Caki2 (cell line): ENCODE data around the gene PAIP2. TPM values are rescaled to one million over a fixed set of nuclear protein-coding genes. Genes with fewer than 3 reads are reported as not detected.
A peak's percentile ranks its signal among the peaks of the same experiment; 100 is the strongest.

ENCODE experiments used
- DNase-seq: peaks from one replicate; pipeline ENCODE4 v3.0.0-alpha.2; 2015; ENCODE audit warnings: low read depth
- in situ Hi-C: cut with HindIII; loops from 2 replicates; pipeline ENCODE4 v1.10.0; 2016; ENCODE audit warnings: low sequenced_read_pairs, low pct_unique_long_range_greater_than_20kb, mixed read lengths
- total RNA-seq: library from RNA; depleted of rRNA; stranded (reverse); fragments of >200 nt; shearing (Covaris generic); gene quantifications from 2 replicates; pipeline ENCODE4 v1.2.3, GENCODE V29; 2014; ENCODE audit warnings: low replicate concordance; rRNA removed

Gene PAIP2
- total RNA-seq, 1 experiment from 2014 or later, result 41.9 TPM

DNA sequence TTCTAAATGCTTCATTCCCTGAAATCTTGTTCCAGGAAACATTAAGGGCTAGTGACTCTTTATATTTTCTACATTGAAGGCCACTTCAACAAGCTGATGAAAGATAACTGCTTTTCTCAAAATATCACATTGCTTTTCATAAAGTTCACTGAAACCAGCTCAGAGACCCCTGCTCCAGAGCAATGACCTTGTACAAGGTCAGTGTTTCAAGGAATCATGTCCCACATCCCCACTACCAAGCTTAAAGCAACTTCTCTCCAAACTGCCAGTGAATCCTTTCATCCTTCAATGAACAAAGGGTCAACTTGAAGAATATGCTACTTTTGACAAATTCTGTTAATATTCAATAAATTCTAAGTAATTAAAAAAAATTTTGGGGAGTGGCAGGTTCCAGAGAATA is 74.2 kb downstream of the PAIP2 start:
- DNase-seq, result no peak
- in situ Hi-C loops, result loop anchor here (25.0 kb wide), 1 partner anchor 96 kb away; no protein-coding TSS in a partner anchor

DNA sequence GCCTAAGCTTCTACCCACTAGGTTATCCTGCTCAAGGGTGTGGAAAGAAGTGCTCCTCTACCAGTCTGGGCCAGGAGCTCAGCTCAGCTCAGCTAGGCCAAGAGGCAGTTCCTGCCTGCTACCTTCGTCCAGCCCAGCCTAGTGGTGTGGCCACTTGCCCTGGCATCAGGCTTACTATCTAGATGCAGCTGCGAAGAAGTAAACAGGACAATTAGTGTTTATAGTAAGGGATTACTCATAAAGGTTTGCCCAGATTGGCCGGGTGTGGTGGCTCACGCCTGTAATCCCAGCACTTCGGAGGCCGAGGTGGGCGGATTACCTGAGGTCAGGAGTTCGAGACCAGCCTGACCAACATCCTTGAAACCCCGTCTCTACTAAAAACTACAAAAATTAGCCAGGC is 75.0 kb downstream of the PAIP2 start:
- in situ Hi-C loops, result loop anchor here (25.0 kb wide), 1 partner anchor 96 kb away; no protein-coding TSS in a partner anchor
- no peak for DNase-seq

DNA sequence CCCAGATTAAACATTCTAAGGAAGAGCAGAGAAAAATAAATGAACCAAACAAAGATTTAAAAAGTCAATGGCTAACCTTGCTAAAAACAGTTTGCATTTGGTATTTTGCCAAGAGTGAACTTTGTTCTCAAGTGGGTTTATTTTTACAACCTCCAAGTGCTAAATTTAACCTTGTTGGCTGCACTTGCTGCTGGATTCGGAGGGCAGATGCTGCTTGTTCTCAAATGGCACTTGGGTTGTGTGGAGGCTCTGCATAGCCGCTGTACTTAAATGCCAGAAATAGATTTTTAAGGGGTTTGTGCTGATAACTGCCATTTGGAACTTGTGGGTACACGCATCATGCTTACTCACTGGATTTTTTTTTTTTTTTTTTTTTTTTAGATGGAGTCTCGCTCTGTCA is 75.6 kb downstream of the PAIP2 start:
- in situ Hi-C loops, result loop anchor here (25.0 kb wide), 1 partner anchor 95 kb away; no protein-coding TSS in a partner anchor
- peak; percentile 14 for DNase-seq

DNA sequence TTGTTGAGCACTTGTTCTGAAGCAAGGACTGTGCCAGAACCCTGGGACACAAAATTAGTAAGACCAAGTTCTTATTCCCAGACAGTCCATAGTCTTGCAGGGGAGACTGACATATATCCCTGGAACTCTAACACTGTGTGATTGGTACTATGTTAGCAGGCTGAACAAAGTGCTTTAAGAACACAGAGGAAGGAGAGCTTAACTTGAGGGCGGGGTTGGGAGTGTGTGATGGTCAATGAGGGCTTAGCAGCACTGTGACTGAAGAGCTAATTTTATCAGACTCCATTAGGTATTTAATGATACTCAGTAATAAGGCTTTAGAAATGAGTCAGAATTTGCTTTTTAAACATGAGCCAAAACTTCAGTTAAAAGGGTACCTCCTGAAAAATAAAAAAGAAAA is 77.1 kb downstream of the PAIP2 start:
- in situ Hi-C loops, result loop anchor here (25.0 kb wide), 1 partner anchor 94 kb away; no protein-coding TSS in a partner anchor
- no peak for DNase-seq

Other genes starting within 250 kb of the PAIP2 start
- 57.6 and 84.0 TPM in 2 replicates for gene SIL1, start 143.5 kb upstream of the PAIP2 start, total RNA-seq
- gene MATR3, start 48.1 kb upstream of the PAIP2 start, total RNA-seq, result 150 and 191 TPM in 2 replicates
- 0.06 and 3.9 TPM in 2 replicates for gene SLC23A1, start 41.4 kb downstream of the PAIP2 start, total RNA-seq
- gene MZB1, start 48.1 kb downstream of the PAIP2 start, total RNA-seq, result not detected in 2 replicates
- not detected in 2 replicates for gene PROB1, start 53.2 kb downstream of the PAIP2 start, total RNA-seq
- 2.5 and 12.8 TPM in 2 replicates for gene SPATA24, start 62.2 kb downstream of the PAIP2 start, total RNA-seq
- gene DNAJC18, start 97.7 kb downstream of the PAIP2 start, total RNA-seq, result 1.4 and 3.3 TPM in 2 replicates
- not detected in 2 replicates for gene ECSCR, start 120.9 kb downstream of the PAIP2 start, total RNA-seq
- gene SMIM33, start 129.2 kb downstream of the PAIP2 start, total RNA-seq, result not detected in 2 replicates
- gene STING1, start 140.9 kb downstream of the PAIP2 start, total RNA-seq, result 16.8 and 21.1 TPM in 2 replicates
- gene UBE2D2, start 219.5 kb downstream of the PAIP2 start, total RNA-seq, result 105 and 126 TPM in 2 replicates